CD4-positive, alpha-beta memory T cell (primary cell): ENCODE measurements around the gene DNLZ. TPM values are rescaled to one million over a fixed set of nuclear protein-coding genes. Genes with fewer than 3 reads are reported as not detected.

Experiments used
- CTCF ChIA-PET: fragments of 350-600 bp; sonication (Branson Sonifier 250); formaldehyde crosslinking; loops from one replicate; lab custom pipeline; 2021; ENCODE audit warnings: inconsistent platforms; ENCODE audit not compliant: partially characterized antibody; lab: Charles Lee
- POLR2A ChIA-PET: fragments of 350-600 bp; sonication (Branson Sonifier 250); formaldehyde crosslinking; loops from one replicate; lab custom pipeline; 2021; ENCODE audit not compliant: partially characterized antibody; lab: Charles Lee
- DNase-seq, 5 donors: peaks; one replicate each; pipeline versions ENCODE4 v3.0.0 to v3.0.0-alpha.2; 2020 to 2022; ENCODE audit warnings: mixed read lengths in 1 of 5
- H3K27ac ChIP-seq: one replicate; pipeline ENCODE4 v1.7.0; 2013; ENCODE audit warnings: low read depth, low read length
- H3K27me3 ChIP-seq: 2 replicates; pipeline ENCODE4 v1.7.0; 2013; ENCODE audit warnings: mild to moderate bottlenecking, low read length, moderate library complexity; ENCODE audit not compliant: insufficient read depth
- H3K36me3 ChIP-seq: 2 replicates; pipeline ENCODE4 v1.7.0; 2013; ENCODE audit warnings: mild to moderate bottlenecking, low read length, moderate library complexity; ENCODE audit not compliant: insufficient read depth
- H3K4me1 ChIP-seq: 2 replicates; pipeline ENCODE4 v1.7.0; 2013; ENCODE audit warnings: mild to moderate bottlenecking, low read length, moderate library complexity; ENCODE audit not compliant: insufficient read depth
- H3K4me3 ChIP-seq, 2 donors: one replicate each; pipeline ENCODE4 v1.7.0; 2013; ENCODE audit warnings: low read length in 2 of 2, mild to moderate bottlenecking in 1 of 2
- H3K9me3 ChIP-seq, 2 donors: one replicate each; pipeline ENCODE4 v1.7.0; 2013; ENCODE audit warnings: low read length in 2 of 2, control low read depth in 1 of 2; ENCODE audit not compliant: control insufficient read depth in 1 of 2
- H3K27ac Mint-ChIP-seq, 7 donors: one replicate each; pipeline ENCODE4 v1.8.0; 2020 to 2021; ENCODE audit warnings: mixed read lengths in 7 of 7, mild to moderate bottlenecking in 6 of 7, inconsistent platforms in 3 of 7, moderate library complexity in 3 of 7
- H3K27me3 Mint-ChIP-seq, 2 donors: one replicate each; pipeline ENCODE4 v1.8.0; 2020 to 2021; ENCODE audit warnings: mixed read lengths in 2 of 2
- H3K36me3 Mint-ChIP-seq, 2 donors: one replicate each; pipeline ENCODE4 v1.8.0; 2020 to 2021; ENCODE audit warnings: mixed read lengths in 2 of 2, inconsistent platforms in 1 of 2, mild to moderate bottlenecking in 1 of 2
- H3K4me1 Mint-ChIP-seq, 4 donors: one replicate each; pipeline ENCODE4 v1.8.0; 2020 to 2021; ENCODE audit warnings: mixed read lengths in 4 of 4, mild to moderate bottlenecking in 1 of 4
- H3K4me3 Mint-ChIP-seq, 8 donors: one replicate each; pipeline ENCODE4 v1.8.0; 2020 to 2021; ENCODE audit warnings: mixed read lengths in 8 of 8, mild to moderate bottlenecking in 7 of 8, moderate library complexity in 6 of 8, inconsistent platforms in 3 of 8
- H3K9me3 Mint-ChIP-seq, 8 donors: one replicate each; pipeline ENCODE4 v1.8.0; 2020 to 2021; ENCODE audit warnings: mixed read lengths in 8 of 8, mild to moderate bottlenecking in 5 of 8, inconsistent platforms in 3 of 8, moderate library complexity in 1 of 8
- intact Hi-C: fragments of 100-400 bp; cut with micrococcal nuclease; formaldehyde crosslinking; loops from one replicate; pipeline ENCODE4 v1.15.1; 2023
- polyA plus RNA-seq, 2 donors: library from polyadenylated mRNA; unstranded; fragments of 300-500 nt; fragmentation: Illumina TruSeq; gene quantifications; one replicate each; pipeline ENCODE4 v1.2.3, GENCODE V29; 2021
- total RNA-seq, 2 experiments: library from RNA; stranded (reverse); gene quantifications; one replicate each; pipeline ENCODE4 v1.2.3, GENCODE V29; 2021

DNLZ gene
- total and polyA plus RNA-seq, 4 experiments from 2014 or later, result 26.0 to 86.1 (median 51.8) TPM

DNA sequence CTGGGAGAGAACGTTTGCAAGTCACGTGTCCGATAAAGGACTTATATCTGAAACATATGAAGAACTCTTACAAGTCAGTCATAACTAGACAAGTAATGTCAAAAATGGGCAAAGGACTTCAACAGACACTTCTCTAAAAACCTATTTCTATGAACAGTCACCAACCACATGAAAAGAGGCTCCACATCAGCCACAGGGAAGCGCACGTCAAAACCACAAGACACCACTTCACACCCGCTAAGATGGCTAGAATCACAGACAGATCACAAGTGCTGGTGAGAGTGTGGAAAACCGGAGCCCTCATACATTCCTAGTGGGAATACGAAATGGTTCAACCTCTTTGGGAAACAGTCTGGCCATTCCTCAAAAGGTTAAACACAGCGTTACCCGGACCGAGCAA, 21.5 kb upstream of the DNLZ start:
- Histone ChIP-seq H3K27ac (no peak overlapping the region), H3K9me3 (no peaks in the 10 kb centered on the region), H3K36me3 (peaks cover 17% of the 10 kb centered on the region), H3K4me1 (peaks cover 22% of the 10 kb centered on the region), H3K27me3 (no peaks in the 10 kb centered on the region), H3K4me3 (no peak overlapping the region)
- no peaks in the 10 kb centered on the region for H3K27me3 Mint-ChIP-seq
- POLR2A ChIA-PET, result interaction anchor here (1.4 to 2.0 kb wide), 2 partner anchors 21 to 25 kb away, joined by 3 to 11 read pairs; partner anchors contain the start of gene DNLZ
- peak overlapping the region in 4 of 7 donors; percentile 17 to 77 (median 60) for H3K27ac Mint-ChIP-seq
- H3K36me3 Mint-ChIP-seq, result peaks cover 26 to 56% of the 10 kb centered on the region in 2 donors
- H3K9me3 Mint-ChIP-seq, result no peaks in the 10 kb centered on the region
- intact Hi-C loops, result no loop called here
- peak overlapping the region in 5 of 8 donors; percentile 46 to 65 (median 51) for H3K4me3 Mint-ChIP-seq
- peak in 4 of 5 donors; percentile 53 to 69 (median 65) for DNase-seq
- peaks cover 0 to 27% (median 14%) of the 10 kb centered on the region in 4 donors for H3K4me1 Mint-ChIP-seq
- CTCF ChIA-PET, result interaction anchor here (1.3 kb wide), 1 partner anchor 22 kb away, joined by 8 read pairs; the partner anchor contains the start of gene DNLZ

DNA sequence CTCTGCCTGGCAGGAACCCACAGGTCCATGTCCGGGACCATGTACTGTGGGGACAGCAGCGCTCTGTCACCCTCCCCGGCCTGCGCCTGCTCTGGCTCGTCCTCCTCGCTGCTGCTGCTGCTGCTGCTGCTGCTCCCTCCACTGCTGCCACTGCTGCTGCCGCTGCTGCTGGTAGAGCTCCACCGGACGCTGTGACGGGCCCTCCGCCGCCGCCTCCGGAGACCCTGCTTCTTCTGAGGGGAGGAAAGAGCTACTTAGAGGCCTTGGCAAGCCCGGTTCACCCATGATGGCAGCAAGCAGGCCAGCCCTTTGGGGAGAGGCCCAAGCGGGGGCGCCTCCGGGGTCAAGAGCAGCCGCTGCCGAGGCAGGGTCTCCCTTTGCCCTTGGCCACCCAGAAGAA, 19.9 kb upstream of the DNLZ start:
- Mint-ChIP-seq H3K27ac (no peak overlapping the region), H3K4me3 (no peak overlapping the region), H3K27me3 (no peaks in the 10 kb centered on the region), H3K4me1 (peaks cover 0 to 27% (median 12%) of the 10 kb centered on the region in 4 donors), H3K36me3 (peaks cover 14 to 43% of the 10 kb centered on the region in 2 donors), H3K9me3 (no peaks in the 10 kb centered on the region)
- DNase-seq, result no peak
- Histone ChIP-seq H3K27me3 (no peaks in the 10 kb centered on the region), H3K36me3 (peaks cover 12% of the 10 kb centered on the region), H3K4me1 (peaks cover 22% of the 10 kb centered on the region), H3K4me3 (no peak overlapping the region), H3K9me3 (no peaks in the 10 kb centered on the region), H3K27ac (no peak overlapping the region)
- ChIA-PET POLR2A (no interaction called here), CTCF (no interaction called here)
- intact Hi-C loops, result no loop called here

DNA sequence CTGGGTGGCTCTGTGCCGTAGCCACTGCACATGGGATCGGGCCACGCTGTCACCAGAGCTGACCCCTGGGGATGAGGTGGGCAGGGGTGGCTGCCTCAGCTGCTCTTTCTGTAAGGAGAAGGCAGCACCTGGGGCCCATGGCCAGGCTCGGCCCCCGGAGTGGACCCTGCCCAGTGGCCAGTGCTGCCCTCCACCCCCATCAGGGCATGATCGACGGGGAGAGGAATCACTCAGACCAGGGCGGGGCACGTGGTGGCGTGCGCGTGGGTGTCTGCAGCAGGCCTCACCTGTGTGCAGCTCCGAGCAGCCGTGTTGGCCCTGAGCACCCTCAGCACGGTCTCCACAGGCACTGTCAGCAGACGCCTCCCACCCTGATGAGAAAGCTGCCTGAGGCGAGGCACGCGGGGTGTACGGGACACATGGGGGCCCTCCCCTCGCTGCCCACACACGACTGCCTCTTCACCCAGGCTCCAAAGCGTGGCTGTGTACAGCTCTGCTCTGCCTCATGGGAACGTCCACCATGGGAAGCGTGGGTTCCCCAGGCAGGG, 18.5 kb upstream of the DNLZ start:
- H3K4me3 Mint-ChIP-seq, result no peak overlapping the region
- POLR2A ChIA-PET, result no interaction called here
- CTCF ChIA-PET, result no interaction called here
- H3K9me3 ChIP-seq, result no peaks in the 10 kb centered on the region
- H3K27ac ChIP-seq, result no peak overlapping the region
- H3K27me3 Mint-ChIP-seq, result no peaks in the 10 kb centered on the region
- peaks cover 22% of the 10 kb centered on the region for H3K4me1 ChIP-seq
- peaks cover 0 to 27% (median 12%) of the 10 kb centered on the region in 4 donors for H3K4me1 Mint-ChIP-seq
- H3K27ac Mint-ChIP-seq, result no peak overlapping the region
- no peak overlapping the region for H3K4me3 ChIP-seq
- no peaks in the 10 kb centered on the region for H3K9me3 Mint-ChIP-seq
- no peaks in the 10 kb centered on the region for H3K27me3 ChIP-seq
- H3K36me3 Mint-ChIP-seq, result peaks cover 6 to 37% of the 10 kb centered on the region in 2 donors
- peaks cover 8% of the 10 kb centered on the region for H3K36me3 ChIP-seq
- no peak for DNase-seq
- intact Hi-C loops, result no loop called here

DNA sequence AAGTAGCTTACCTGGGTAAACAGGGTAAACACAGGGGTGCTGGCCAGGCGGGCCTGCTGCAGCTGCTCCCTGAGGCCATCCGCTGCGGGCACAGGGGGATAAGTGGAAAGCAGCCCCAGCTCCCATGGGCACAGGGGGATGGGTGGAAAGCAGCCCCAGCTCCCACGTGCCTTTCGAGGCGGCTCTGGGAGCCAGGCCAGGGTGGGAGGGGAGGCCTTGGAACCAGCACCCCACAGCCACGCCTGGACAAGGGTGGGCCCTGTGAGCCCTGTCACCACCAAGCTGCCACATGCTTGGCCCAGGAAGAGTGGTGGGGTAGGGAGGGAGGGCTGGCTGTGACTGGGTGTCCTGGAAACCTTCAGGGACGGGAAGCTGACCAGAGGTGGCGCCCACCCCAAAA, 17.8 kb upstream of the DNLZ start:
- Histone ChIP-seq H3K4me3 (no peak overlapping the region), H3K9me3 (no peaks in the 10 kb centered on the region), H3K27me3 (no peaks in the 10 kb centered on the region), H3K4me1 (peaks cover 22% of the 10 kb centered on the region), H3K27ac (no peak overlapping the region), H3K36me3 (peaks cover 8% of the 10 kb centered on the region)
- ChIA-PET CTCF (no interaction called here), POLR2A (no interaction called here)
- Mint-ChIP-seq H3K27me3 (no peaks in the 10 kb centered on the region), H3K4me3 (no peak overlapping the region), H3K9me3 (no peaks in the 10 kb centered on the region), H3K27ac (no peak overlapping the region), H3K36me3 (peaks cover 6 to 32% of the 10 kb centered on the region in 2 donors), H3K4me1 (peaks cover 0 to 26% (median 12%) of the 10 kb centered on the region in 4 donors)
- no peak for DNase-seq
- intact Hi-C loops, result no loop called here

- H3K4me1 Mint-ChIP-seq, result peaks cover 0 to 16% (median 8%) of the 10 kb centered on the region in 4 donors
- H3K27ac Mint-ChIP-seq, result no peak overlapping the region
- no peaks in the 10 kb centered on the region for H3K9me3 Mint-ChIP-seq
- no peak for DNase-seq
- CTCF ChIA-PET, result no interaction called here
- H3K27ac ChIP-seq, result no peak overlapping the region
- no peaks in the 10 kb centered on the region for H3K27me3 ChIP-seq
- intact Hi-C loops, result no loop called here
- POLR2A ChIA-PET, result no interaction called here
- H3K9me3 ChIP-seq, result no peaks in the 10 kb centered on the region
- H3K36me3 ChIP-seq, result peaks cover 8% of the 10 kb centered on the region
- peaks cover 14% of the 10 kb centered on the region for H3K4me1 ChIP-seq
- peaks cover 6 to 24% of the 10 kb centered on the region in 2 donors for H3K36me3 Mint-ChIP-seq
- H3K4me3 ChIP-seq, result no peak overlapping the region
- no peaks in the 10 kb centered on the region for H3K27me3 Mint-ChIP-seq
- H3K4me3 Mint-ChIP-seq, result no peak overlapping the region
These were observed 16.8 kb upstream of the DNLZ start for GRCh38 chr9:136380381-136380780.

GRCh38 chr9:136379891-136380290, 16.3 kb upstream of the DNLZ start:
- no peak for DNase-seq
- no peaks in the 10 kb centered on the region for H3K9me3 Mint-ChIP-seq
- no peak overlapping the region for H3K4me3 Mint-ChIP-seq
- intact Hi-C loops, result no loop called here
- Histone ChIP-seq H3K27ac (no peak overlapping the region), H3K4me3 (no peak overlapping the region), H3K36me3 (peaks cover 8% of the 10 kb centered on the region), H3K9me3 (no peaks in the 10 kb centered on the region), H3K4me1 (peaks cover 9% of the 10 kb centered on the region), H3K27me3 (no peaks in the 10 kb centered on the region)
- peaks cover 0 to 12% (median 4%) of the 10 kb centered on the region in 4 donors for H3K4me1 Mint-ChIP-seq
- peaks cover 4 to 21% of the 10 kb centered on the region in 2 donors for H3K36me3 Mint-ChIP-seq
- POLR2A ChIA-PET, result no interaction called here
- CTCF ChIA-PET, result no interaction called here
- H3K27me3 Mint-ChIP-seq, result no peaks in the 10 kb centered on the region
- H3K27ac Mint-ChIP-seq, result no peak overlapping the region

DNA sequence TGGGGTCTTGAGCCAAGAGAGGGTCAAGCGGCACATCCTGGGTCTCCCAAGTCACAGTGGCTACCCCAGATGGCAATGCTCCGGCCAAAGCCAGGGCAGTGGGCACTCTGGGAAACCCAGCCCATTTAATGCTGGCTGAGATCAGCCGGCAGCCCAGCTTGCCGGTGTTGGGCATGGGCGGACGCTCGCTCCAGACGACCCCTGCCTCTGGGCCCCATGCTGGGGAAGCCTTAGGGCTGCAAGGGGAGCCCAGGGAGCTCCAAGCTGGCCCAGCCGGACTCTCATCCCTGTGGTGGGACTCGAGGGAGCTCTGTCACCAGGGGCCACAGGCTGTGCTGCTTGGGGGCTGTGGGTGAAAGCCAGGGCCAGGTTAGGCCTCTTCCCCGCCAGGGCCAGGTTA, 15.9 kb upstream of the DNLZ start:
- intact Hi-C loops, result no loop called here
- ChIA-PET CTCF (no interaction called here), POLR2A (no interaction called here)
- Mint-ChIP-seq H3K27me3 (no peaks in the 10 kb centered on the region), H3K4me3 (no peak overlapping the region), H3K36me3 (peaks cover 0 to 16% of the 10 kb centered on the region in 2 donors), H3K27ac (no peak overlapping the region), H3K9me3 (no peaks in the 10 kb centered on the region), H3K4me1 (peaks cover 0 to 7% (median 0%) of the 10 kb centered on the region in 4 donors)
- H3K36me3 ChIP-seq, result peaks cover 8% of the 10 kb centered on the region
- H3K9me3 ChIP-seq, result no peaks in the 10 kb centered on the region
- no peaks in the 10 kb centered on the region for H3K27me3 ChIP-seq
- peaks cover 4% of the 10 kb centered on the region for H3K4me1 ChIP-seq
- no peak overlapping the region for H3K4me3 ChIP-seq
- no peak for DNase-seq
- H3K27ac ChIP-seq, result no peak overlapping the region
